Peyer's patch (tissue), 4 donors: Measurements from ENCODE around the gene TREM2.

ENCODE experiments used
- POLR2A ChIP-seq, 2 donors: fragments of 450-650 bp; IDR thresholded peaks; one replicate each; pipeline ENCODE4 v1.5.1; 2017; ENCODE audit warnings: antibody characterized with exemption in 2 of 2, mild to moderate bottlenecking in 2 of 2, moderate library complexity in 2 of 2
- TF ChIP-seq, protein P1 (sequence below), 6 experiments: fragments of 450-650 bp in 4 of 6; fragments of 200-600 bp in 2 of 6; sonication (generic) in 1 of 6; IDR thresholded peaks; one replicate each; pipeline ENCODE4 v1.5.1; 2017 to 2019; ENCODE audit warnings: antibody characterized with exemption in 6 of 6, mild to moderate bottlenecking in 3 of 6, moderate library complexity in 1 of 6

DNA sequence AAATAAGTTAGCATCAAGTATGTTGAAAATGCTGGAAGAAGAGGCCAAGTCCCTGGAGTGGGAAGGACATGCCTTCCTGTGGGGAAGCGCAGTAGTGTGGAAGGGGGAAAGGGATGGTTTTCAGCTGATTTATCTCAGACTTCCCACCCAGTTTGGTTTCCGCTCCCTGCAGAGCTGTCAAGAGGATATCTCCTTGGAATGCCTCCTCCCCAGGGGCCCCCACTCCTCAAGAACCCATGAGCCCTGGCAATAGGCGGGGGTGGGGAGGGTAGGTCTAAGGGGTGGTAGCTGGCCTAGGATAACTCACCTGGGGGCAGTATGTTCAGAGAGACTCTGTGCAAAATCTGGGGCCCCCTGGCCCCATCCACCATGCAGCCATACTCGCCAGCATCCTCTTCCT, 9.5 kb downstream of the TREM2 start:
- TF ChIP-seq, protein P1, sequence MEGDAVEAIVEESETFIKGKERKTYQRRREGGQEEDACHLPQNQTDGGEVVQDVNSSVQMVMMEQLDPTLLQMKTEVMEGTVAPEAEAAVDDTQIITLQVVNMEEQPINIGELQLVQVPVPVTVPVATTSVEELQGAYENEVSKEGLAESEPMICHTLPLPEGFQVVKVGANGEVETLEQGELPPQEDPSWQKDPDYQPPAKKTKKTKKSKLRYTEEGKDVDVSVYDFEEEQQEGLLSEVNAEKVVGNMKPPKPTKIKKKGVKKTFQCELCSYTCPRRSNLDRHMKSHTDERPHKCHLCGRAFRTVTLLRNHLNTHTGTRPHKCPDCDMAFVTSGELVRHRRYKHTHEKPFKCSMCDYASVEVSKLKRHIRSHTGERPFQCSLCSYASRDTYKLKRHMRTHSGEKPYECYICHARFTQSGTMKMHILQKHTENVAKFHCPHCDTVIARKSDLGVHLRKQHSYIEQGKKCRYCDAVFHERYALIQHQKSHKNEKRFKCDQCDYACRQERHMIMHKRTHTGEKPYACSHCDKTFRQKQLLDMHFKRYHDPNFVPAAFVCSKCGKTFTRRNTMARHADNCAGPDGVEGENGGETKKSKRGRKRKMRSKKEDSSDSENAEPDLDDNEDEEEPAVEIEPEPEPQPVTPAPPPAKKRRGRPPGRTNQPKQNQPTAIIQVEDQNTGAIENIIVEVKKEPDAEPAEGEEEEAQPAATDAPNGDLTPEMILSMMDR (IDR thresholded peaks at IDR 0.05), result no peak
- TF ChIP-seq POLR2A (IDR thresholded peaks at IDR 0.05), result no peak
